Suppressor macrophage treated with lipopolysaccharide for 1 hour (primary cell): ENCODE measurements around the gene FEM1A.
"Not testable (repeated sequence)": the region's sequence is repeated elsewhere in the genome, so short reads cannot be mapped to it uniquely, and the experiment has no call there.

Experiments used
- DNase-seq, 3 donors: peaks; one replicate each; pipeline ENCODE4 v3.0.0-alpha.2; 2020 to 2022

Gene FEM1A

GRCh38 chr19:4791183-4792018 lies at the start of gene FEM1A:
TSS of gene FEM1A (plus strand) at chr19:4791734. CDS start at chr19:4791855, 121 bp downstream.
- DNase-seq = peak; percentile 99 to 100 (median 100)

- no peak for DNase-seq
Measured at GRCh38 chr19:4742723-4743646, 48.5 kb upstream of the FEM1A start.

- peak; percentile 74 to 86 (median 75) for DNase-seq
Measured at GRCh38 chr19:4744451-4745174, 46.9 kb upstream of the FEM1A start.

- not testable (repeated sequence) for DNase-seq
Measured at GRCh38 chr19:4745175-4745574, 46.4 kb upstream of the FEM1A start.

- no peak for DNase-seq
Measured at GRCh38 chr19:4745986-4746385, 45.5 kb upstream of the FEM1A start.

GRCh38 chr19:4748185-4748584 lies 43.3 kb upstream of the FEM1A start:
- no peak for DNase-seq

GRCh38 chr19:4748589-4748988 lies 42.9 kb upstream of the FEM1A start:
- DNase-seq = no peak

- DNase-seq = no peak
Measured at GRCh38 chr19:4749870-4750590, 41.5 kb upstream of the FEM1A start.

GRCh38 chr19:4754248-4754647 lies 37.3 kb upstream of the FEM1A start:
- no peak for DNase-seq

GRCh38 chr19:4755459-4755858 lies 36.1 kb upstream of the FEM1A start:
- DNase-seq = no peak

GRCh38 chr19:4758082-4758481 lies 33.5 kb upstream of the FEM1A start:
- no peak for DNase-seq

GRCh38 chr19:4758659-4759058 lies 32.9 kb upstream of the FEM1A start:
- DNase-seq = no peak

GRCh38 chr19:4759388-4760284 lies 31.9 kb upstream of the FEM1A start:
- DNase-seq = peak; percentile 92 to 96 (median 95)

GRCh38 chr19:4760285-4760650 lies 31.3 kb upstream of the FEM1A start:
- no peak for DNase-seq

GRCh38 chr19:4763021-4763420 lies 28.5 kb upstream of the FEM1A start:
- no peak for DNase-seq

- no peak for DNase-seq
Measured at GRCh38 chr19:4764393-4764660, 27.2 kb upstream of the FEM1A start.

- peak; percentile 81 to 90 (median 84) for DNase-seq
Measured at GRCh38 chr19:4768934-4769777, 22.4 kb upstream of the FEM1A start.

- DNase-seq = no peak
Measured at GRCh38 chr19:4772566-4772965, 19.0 kb upstream of the FEM1A start.

GRCh38 chr19:4773047-4773640 lies 18.4 kb upstream of the FEM1A start:
- no peak for DNase-seq

GRCh38 chr19:4774136-4774535 lies 17.4 kb upstream of the FEM1A start:
- DNase-seq = no peak
